Chondrocyte (in vitro differentiated cells): ENCODE measurements around the gene SCARB2. TPM values are rescaled to one million over a fixed set of nuclear protein-coding genes. Genes with fewer than 3 reads are reported as not detected.

Source experiments
- DNase-seq: peaks from one replicate; pipeline ENCODE4 v3.0.0; 2021; ENCODE audit warnings: mixed read lengths, low spot score
- H3K27ac Mint-ChIP-seq: one replicate; pipeline ENCODE4 v1.8.0; 2021; ENCODE audit warnings: mild to moderate bottlenecking, moderate library complexity, mixed read lengths; ENCODE audit not compliant: unreplicated experiment
- H3K27me3 Mint-ChIP-seq: 2 replicates; pipeline ENCODE4 v1.8.0; 2021; ENCODE audit warnings: low read depth, mixed read lengths
- H3K36me3 Mint-ChIP-seq: 2 replicates; pipeline ENCODE4 v1.8.0; 2021; ENCODE audit warnings: low read depth, mixed read lengths
- H3K4me1 Mint-ChIP-seq: 2 replicates; pipeline ENCODE4 v1.8.0; 2021; ENCODE audit warnings: low read depth, mild to moderate bottlenecking, mixed read lengths
- H3K4me3 Mint-ChIP-seq: one replicate; pipeline ENCODE4 v1.8.0; 2021; ENCODE audit warnings: mild to moderate bottlenecking, moderate library complexity, mixed read lengths; ENCODE audit not compliant: unreplicated experiment
- H3K9me3 Mint-ChIP-seq: 2 replicates; pipeline ENCODE4 v1.8.0; 2021; ENCODE audit warnings: low read depth, mixed read lengths
- total RNA-seq: library from RNA; stranded (reverse); gene quantifications from 3 replicates; pipeline ENCODE4 v1.2.1, GENCODE V29; 2021
- TF ChIP-seq, protein P1 (sequence below): fragments of 200-600 bp; sonication (generic); IDR thresholded peaks from 2 replicates; pipeline ENCODE4 v1.5.0; 2021; ENCODE audit warnings: antibody characterized with exemption, mild to moderate bottlenecking, moderate library complexity

SCARB2 gene
- total RNA-seq, 1 donor from 2014 or later, result 155 TPM

- H3K27me3 Mint-ChIP-seq, result peaks cover 1% of the 10 kb centered on the region
- H3K4me1 Mint-ChIP-seq, result peaks cover 10% of the 10 kb centered on the region
- H3K36me3 Mint-ChIP-seq, result peaks cover 3% of the 10 kb centered on the region
- DNase-seq, result no peak
- H3K9me3 Mint-ChIP-seq, result peaks cover 17% of the 10 kb centered on the region
- H3K27ac Mint-ChIP-seq, result no peak overlapping the region
- no peak overlapping the region for H3K4me3 Mint-ChIP-seq
- TF ChIP-seq, protein P1, sequence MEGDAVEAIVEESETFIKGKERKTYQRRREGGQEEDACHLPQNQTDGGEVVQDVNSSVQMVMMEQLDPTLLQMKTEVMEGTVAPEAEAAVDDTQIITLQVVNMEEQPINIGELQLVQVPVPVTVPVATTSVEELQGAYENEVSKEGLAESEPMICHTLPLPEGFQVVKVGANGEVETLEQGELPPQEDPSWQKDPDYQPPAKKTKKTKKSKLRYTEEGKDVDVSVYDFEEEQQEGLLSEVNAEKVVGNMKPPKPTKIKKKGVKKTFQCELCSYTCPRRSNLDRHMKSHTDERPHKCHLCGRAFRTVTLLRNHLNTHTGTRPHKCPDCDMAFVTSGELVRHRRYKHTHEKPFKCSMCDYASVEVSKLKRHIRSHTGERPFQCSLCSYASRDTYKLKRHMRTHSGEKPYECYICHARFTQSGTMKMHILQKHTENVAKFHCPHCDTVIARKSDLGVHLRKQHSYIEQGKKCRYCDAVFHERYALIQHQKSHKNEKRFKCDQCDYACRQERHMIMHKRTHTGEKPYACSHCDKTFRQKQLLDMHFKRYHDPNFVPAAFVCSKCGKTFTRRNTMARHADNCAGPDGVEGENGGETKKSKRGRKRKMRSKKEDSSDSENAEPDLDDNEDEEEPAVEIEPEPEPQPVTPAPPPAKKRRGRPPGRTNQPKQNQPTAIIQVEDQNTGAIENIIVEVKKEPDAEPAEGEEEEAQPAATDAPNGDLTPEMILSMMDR, result no peak
Observed at GRCh38 chr4:76235407-76235806, 21.8 kb upstream of the SCARB2 start.

DNA sequence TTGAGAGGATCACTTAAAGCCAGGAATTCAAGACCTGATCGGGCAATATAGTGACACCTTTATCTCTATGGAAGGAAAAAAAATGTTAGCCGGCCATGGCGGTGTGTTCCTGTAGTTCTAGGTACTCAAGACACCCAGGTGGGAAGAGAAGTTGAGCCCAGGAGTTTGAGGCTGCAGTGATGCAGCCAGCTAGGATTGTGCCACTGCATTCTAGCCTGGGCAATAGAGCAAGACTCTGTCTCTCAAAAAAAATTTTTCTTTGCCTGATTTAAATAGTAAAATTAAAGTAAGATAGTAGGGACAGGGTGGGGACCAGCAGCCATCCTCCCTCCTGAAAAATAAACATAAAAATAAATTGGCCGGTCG lies 21.0 kb upstream of the SCARB2 start:
- peaks cover 1% of the 10 kb centered on the region for H3K27me3 Mint-ChIP-seq
- H3K36me3 Mint-ChIP-seq, result no peaks in the 10 kb centered on the region
- DNase-seq, result no peak
- TF ChIP-seq, protein P1, result no peak
- H3K9me3 Mint-ChIP-seq, result peaks cover 10% of the 10 kb centered on the region
- peaks cover 10% of the 10 kb centered on the region for H3K4me1 Mint-ChIP-seq
- no peak overlapping the region for H3K4me3 Mint-ChIP-seq
- no peak overlapping the region for H3K27ac Mint-ChIP-seq

DNA sequence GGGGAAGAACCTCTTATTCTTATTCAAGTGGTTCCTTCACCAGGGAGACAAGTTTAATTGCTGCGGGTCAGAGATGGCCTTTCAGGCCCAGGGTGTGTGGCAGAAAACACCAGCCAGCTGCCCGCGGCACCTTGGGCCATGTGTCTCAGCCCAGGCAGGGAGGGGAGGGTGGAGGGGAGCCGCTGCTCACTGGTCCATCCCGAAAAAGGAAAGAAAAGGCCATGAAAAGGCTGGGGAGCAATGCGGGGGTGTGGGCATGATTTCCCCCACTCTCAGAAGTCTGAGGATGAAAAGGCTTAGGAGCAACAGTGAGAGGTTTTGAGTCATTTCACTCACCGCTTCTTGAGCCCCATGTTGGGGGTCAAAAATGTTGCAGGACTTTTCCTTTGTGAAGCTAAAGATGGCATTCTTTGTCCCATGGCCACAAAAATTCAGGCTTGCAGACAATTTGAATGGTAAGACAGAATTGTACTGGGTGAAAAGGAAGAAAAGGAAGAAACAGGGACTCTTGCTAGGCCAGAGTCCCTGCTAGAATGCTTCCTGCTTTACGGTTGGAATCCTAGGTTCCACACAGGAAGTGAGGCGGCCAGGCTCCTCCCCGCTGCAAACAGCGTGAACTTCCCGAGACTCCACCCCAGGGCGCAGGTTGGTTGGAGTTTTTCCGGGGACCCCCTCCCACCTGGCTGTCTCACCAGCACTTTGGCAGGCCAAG lies 20.5 kb upstream of the SCARB2 start:
- Mint-ChIP-seq H3K4me1 (peaks cover 10% of the 10 kb centered on the region), H3K9me3 (peaks cover 11% of the 10 kb centered on the region), H3K4me3 (peak overlapping the region; percentile 42), H3K36me3 (no peaks in the 10 kb centered on the region), H3K27ac (no peak overlapping the region), H3K27me3 (peaks cover 1% of the 10 kb centered on the region)
- DNase-seq, result no peak
- TF ChIP-seq, protein P1, result no peak

GRCh38 chr4:76233529-76233928 lies 19.9 kb upstream of the SCARB2 start:
- peak overlapping the region; percentile 42 for H3K4me3 Mint-ChIP-seq
- H3K9me3 Mint-ChIP-seq, result peaks cover 14% of the 10 kb centered on the region
- TF ChIP-seq, protein P1, result no peak
- H3K4me1 Mint-ChIP-seq, result peaks cover 10% of the 10 kb centered on the region
- DNase-seq, result no peak
- peaks cover 1% of the 10 kb centered on the region for H3K27me3 Mint-ChIP-seq
- peaks cover 3% of the 10 kb centered on the region for H3K36me3 Mint-ChIP-seq
- H3K27ac Mint-ChIP-seq, result no peak overlapping the region

DNA sequence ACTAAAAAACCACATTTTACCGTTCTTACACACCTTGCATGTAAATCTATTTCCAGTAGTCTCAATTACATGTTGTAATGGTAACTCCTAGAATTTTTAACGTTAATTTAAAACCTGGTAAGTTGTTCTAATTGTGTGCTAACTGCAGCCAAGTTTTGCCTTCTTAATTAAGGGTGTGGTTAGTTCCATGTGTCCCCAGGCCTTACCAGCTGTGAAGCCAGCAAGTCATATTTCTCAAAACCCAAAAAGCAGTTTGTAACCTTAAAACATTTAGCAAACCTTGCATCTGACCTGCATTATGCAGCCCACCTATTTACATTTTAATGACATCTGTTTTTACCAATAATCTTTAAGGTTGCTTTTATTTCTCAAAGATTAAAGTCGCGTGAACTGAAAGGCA lies 19.5 kb upstream of the SCARB2 start:
- TF ChIP-seq, protein P1, result no peak
- Mint-ChIP-seq H3K9me3 (peaks cover 12% of the 10 kb centered on the region), H3K36me3 (peaks cover 3% of the 10 kb centered on the region), H3K27ac (no peak overlapping the region), H3K27me3 (peaks cover 1% of the 10 kb centered on the region), H3K4me3 (no peak overlapping the region), H3K4me1 (peaks cover 10% of the 10 kb centered on the region)
- DNase-seq, result no peak
